Measurements from ENCODE around the gene NDUFAF3. TPM values are rescaled to one million over a fixed set of nuclear protein-coding genes. Genes with fewer than 3 reads are reported as not detected.

NDUFAF3 gene
- total and polyA plus RNA-seq, 9 donors: 43.2 to 132 (median 89.8) TPM

- Histone ChIP-seq H3K36me3 (no peaks in the 10 kb centered on the region), H3K27me3 (no peaks in the 10 kb centered on the region), H3K9me3 (no peaks in the 10 kb centered on the region), H3K27ac (no peak overlapping the region), H3K4me3 (no peak overlapping the region), H3K4me1 (ENCODE audit: insufficient read depth) (peaks cover 9% of the 10 kb centered on the region)
- TF ChIP-seq CTCF (IDR thresholded peaks at IDR 0.05) (no peak), POLR2A (IDR thresholded peaks at IDR 0.05) (no peak), EP300 (IDR thresholded peaks at IDR 0.05) (no peak)
- intact Hi-C loops (cut with DNase I): loop anchor here in 1 of 4 donors (10.0 kb wide), 1 partner anchor 111 kb away; the partner anchor contains the start of gene ARIH2
- peak in 1 of 5 donors; percentile 28 for DNase-seq
- WGBS, 3 donors: 69 to 75% (median 72%) methylated on average over 8 of the region's 8 CpGs
Observed at GRCh38 chr3:49025793-49026520, 4.0 kb downstream of the NDUFAF3 start.

- H3K27me3 ChIP-seq: no peaks in the 10 kb centered on the region
- H3K27ac ChIP-seq: no peak overlapping the region
- no peaks in the 10 kb centered on the region for H3K36me3 ChIP-seq
- H3K9me3 ChIP-seq: no peaks in the 10 kb centered on the region
- no peak for TF ChIP-seq CTCF (IDR thresholded peaks at IDR 0.05)
- TF ChIP-seq POLR2A (IDR thresholded peaks at IDR 0.05): no peak
- TF ChIP-seq EP300 (IDR thresholded peaks at IDR 0.05): no peak
- H3K4me1 ChIP-seq (ENCODE audit: insufficient read depth): peaks cover 9% of the 10 kb centered on the region
- H3K4me3 ChIP-seq: no peak overlapping the region
- WGBS, 3 donors: 86 to 91% (median 89%) methylated on average over 3 of the region's 3 CpGs
- DNase-seq: peak in 1 of 5 donors; percentile 26
- intact Hi-C loops (cut with DNase I): loop anchor here in 1 of 4 donors (10.0 kb wide), 1 partner anchor 112 kb away; the partner anchor contains the start of gene ARIH2
Observed at GRCh38 chr3:49026536-49026935, 4.6 kb downstream of the NDUFAF3 start.

- Histone ChIP-seq H3K9me3 (no peaks in the 10 kb centered on the region), H3K4me1 (ENCODE audit: insufficient read depth) (peaks cover 8% of the 10 kb centered on the region), H3K27ac (peak overlapping the region in 1 of 2 donors; percentile 89), H3K27me3 (no peaks in the 10 kb centered on the region), H3K36me3 (no peaks in the 10 kb centered on the region), H3K4me3 (no peak overlapping the region)
- peak in 1 of 5 donors; percentile 23 for DNase-seq
- 91 to 96% (median 92%) methylated on average over 9 of the region's 9 CpGs for WGBS, 3 donors
- intact Hi-C loops (cut with DNase I): loop anchor here in 1 of 4 donors (10.0 kb wide), 1 partner anchor 113 kb away; the partner anchor contains the start of gene ARIH2
- TF ChIP-seq CTCF (IDR thresholded peaks at IDR 0.05): no peak
- no peak for TF ChIP-seq EP300 (IDR thresholded peaks at IDR 0.05)
- no peak for TF ChIP-seq POLR2A (IDR thresholded peaks at IDR 0.05)
Observed at GRCh38 chr3:49027634-49028033, 5.7 kb downstream of the NDUFAF3 start.

DNA sequence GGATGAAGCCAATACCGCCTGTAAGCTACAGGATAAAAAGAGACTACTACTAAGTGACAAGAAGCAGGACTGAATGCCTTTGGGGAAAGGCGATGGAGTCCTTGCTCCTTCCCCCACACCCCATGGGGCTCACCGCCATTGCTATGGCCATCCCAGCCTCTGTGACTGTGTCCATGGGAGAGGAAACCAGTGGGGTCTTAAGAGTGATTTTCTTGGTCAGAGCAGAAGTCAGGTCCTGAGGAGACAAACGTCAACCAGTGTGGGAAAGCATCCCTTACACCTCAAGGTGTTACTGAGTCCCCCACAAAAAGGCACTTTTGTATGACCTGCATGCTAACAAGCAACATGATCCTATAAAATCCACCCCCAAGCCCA, 6.4 kb downstream of the NDUFAF3 start:
- 71 to 72% (median 71%) methylated on average over 4 of the region's 4 CpGs for WGBS, 3 donors
- Histone ChIP-seq H3K27me3 (no peaks in the 10 kb centered on the region), H3K9me3 (no peaks in the 10 kb centered on the region), H3K36me3 (no peaks in the 10 kb centered on the region), H3K4me3 (no peak overlapping the region), H3K27ac (peak overlapping the region; percentile 89 to 91), H3K4me1 (ENCODE audit: insufficient read depth) (peaks cover 3% of the 10 kb centered on the region)
- TF ChIP-seq CTCF (IDR thresholded peaks at IDR 0.05): no peak
- no peak for TF ChIP-seq EP300 (IDR thresholded peaks at IDR 0.05)
- no peak for TF ChIP-seq POLR2A (IDR thresholded peaks at IDR 0.05)
- intact Hi-C loops (cut with DNase I): loop anchor here in 1 of 4 donors (10.0 kb wide), 1 partner anchor 113 kb away; the partner anchor contains the start of gene ARIH2
- peak in 1 of 5 donors; percentile 31 for DNase-seq
